Osteoblast (primary cell): ENCODE measurements around the gene COL23A1. TPM values are rescaled to one million over a fixed set of nuclear protein-coding genes. Genes with fewer than 3 reads are reported as not detected.

Source experiments
- DNase-seq: peaks from one replicate; pipeline ENCODE4 v3.0.0; 2011; ENCODE audit warnings: low spot score, mixed read lengths; ENCODE audit not compliant: insufficient read length; ENCODE audit errors: missing footprints
- H2AFZ ChIP-seq: 2 replicates; pipeline ENCODE4 v1.6.0; 2011; ENCODE audit warnings: mild to moderate bottlenecking, low read length
- H3K27ac ChIP-seq: 2 replicates; pipeline ENCODE4 v1.5.1; 2011; ENCODE audit warnings: mild to moderate bottlenecking, low read depth, low read length, moderate library complexity
- H3K27me3 ChIP-seq: 2 replicates; pipeline ENCODE4 v1.6.0; 2012; ENCODE audit warnings: mild to moderate bottlenecking, control low read depth, inconsistent platforms, low read length, moderate library complexity; ENCODE audit not compliant: insufficient read depth
- H3K36me3 ChIP-seq: 2 replicates; pipeline ENCODE4 v1.5.1; 2011; ENCODE audit warnings: mild to moderate bottlenecking, low read length, control low read depth, moderate library complexity; ENCODE audit not compliant: insufficient read depth
- H3K4me1 ChIP-seq: 2 replicates; pipeline ENCODE4 v1.5.1; 2011; ENCODE audit warnings: mild to moderate bottlenecking, low read length, control low read depth, moderate library complexity; ENCODE audit not compliant: insufficient read depth
- H3K4me2 ChIP-seq: 2 replicates; pipeline ENCODE4 v1.6.0; 2011; ENCODE audit warnings: mild to moderate bottlenecking, low read length; ENCODE audit not compliant: insufficient read depth
- H3K4me3 ChIP-seq: fragments of 200-600 bp; sonication (generic); 3 replicates; pipeline ENCODE4 v1.5.1; 2012; ENCODE audit warnings: mild to moderate bottlenecking, low read length, inconsistent platforms; ENCODE audit not compliant: insufficient read depth
- H3K79me2 ChIP-seq: 2 replicates; pipeline ENCODE4 v1.6.0; 2012; ENCODE audit warnings: mild to moderate bottlenecking, low read length, control low read depth, inconsistent platforms; ENCODE audit not compliant: insufficient read depth
- H3K9me3 ChIP-seq: 2 replicates; pipeline ENCODE4 v1.5.1; 2011; ENCODE audit warnings: low read depth, low read length, control low read depth
- H4K20me1 ChIP-seq: 2 replicates; pipeline ENCODE4 v1.6.0; 2012; ENCODE audit warnings: mild to moderate bottlenecking, low read length, control low read depth; ENCODE audit not compliant: insufficient read depth
- total RNA-seq: library from RNA; depleted of rRNA; stranded (reverse); fragments of >200 nt; gene quantifications from 2 replicates; pipeline ENCODE4 v1.2.3, GENCODE V29; 2012
- TF ChIP-seq, protein P1 (sequence below): IDR thresholded peaks from 2 replicates; pipeline ENCODE4 v1.5.1; 2011; ENCODE audit warnings: mild to moderate bottlenecking, low read depth, low read length, moderate library complexity; ENCODE audit errors: extremely low read depth

The COL23A1 gene
- total RNA-seq, 1 donor: under 0.01 TPM

DNA sequence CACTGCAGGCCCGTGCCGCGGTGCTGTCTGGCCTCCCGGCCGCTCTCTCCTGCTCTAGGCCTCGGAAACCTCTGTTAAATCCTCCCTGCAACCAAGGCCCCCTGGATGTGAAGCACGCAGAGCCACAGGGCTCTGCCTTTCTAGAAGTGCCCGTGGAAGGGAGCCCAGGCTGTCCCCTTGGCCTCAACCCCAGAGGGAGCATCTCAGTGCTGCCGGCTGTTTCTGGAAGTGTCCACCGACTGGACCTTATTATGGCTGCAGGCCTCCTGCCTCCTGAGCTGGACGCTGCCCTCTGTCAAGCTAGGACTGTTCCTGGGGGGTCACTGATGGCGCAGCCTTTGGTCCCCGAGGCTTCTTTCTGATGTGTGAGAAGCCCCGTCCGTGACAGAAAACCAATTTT lies 317.2 kb downstream of the COL23A1 start:
- Histone ChIP-seq H3K4me1 (no peaks in the 10 kb centered on the region), H3K79me2 (no peaks in the 10 kb centered on the region), H3K9me3 (no peaks in the 10 kb centered on the region), H3K36me3 (no peaks in the 10 kb centered on the region), H3K4me3 (no peak overlapping the region), H3K27me3 (peaks cover 7% of the 10 kb centered on the region), H3K4me2 (no peak overlapping the region), H2AFZ (no peak overlapping the region), H4K20me1 (no peaks in the 10 kb centered on the region), H3K27ac (no peak overlapping the region)
- TF ChIP-seq, protein P1, sequence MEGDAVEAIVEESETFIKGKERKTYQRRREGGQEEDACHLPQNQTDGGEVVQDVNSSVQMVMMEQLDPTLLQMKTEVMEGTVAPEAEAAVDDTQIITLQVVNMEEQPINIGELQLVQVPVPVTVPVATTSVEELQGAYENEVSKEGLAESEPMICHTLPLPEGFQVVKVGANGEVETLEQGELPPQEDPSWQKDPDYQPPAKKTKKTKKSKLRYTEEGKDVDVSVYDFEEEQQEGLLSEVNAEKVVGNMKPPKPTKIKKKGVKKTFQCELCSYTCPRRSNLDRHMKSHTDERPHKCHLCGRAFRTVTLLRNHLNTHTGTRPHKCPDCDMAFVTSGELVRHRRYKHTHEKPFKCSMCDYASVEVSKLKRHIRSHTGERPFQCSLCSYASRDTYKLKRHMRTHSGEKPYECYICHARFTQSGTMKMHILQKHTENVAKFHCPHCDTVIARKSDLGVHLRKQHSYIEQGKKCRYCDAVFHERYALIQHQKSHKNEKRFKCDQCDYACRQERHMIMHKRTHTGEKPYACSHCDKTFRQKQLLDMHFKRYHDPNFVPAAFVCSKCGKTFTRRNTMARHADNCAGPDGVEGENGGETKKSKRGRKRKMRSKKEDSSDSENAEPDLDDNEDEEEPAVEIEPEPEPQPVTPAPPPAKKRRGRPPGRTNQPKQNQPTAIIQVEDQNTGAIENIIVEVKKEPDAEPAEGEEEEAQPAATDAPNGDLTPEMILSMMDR: no peak
- DNase-seq: no peak

DNA sequence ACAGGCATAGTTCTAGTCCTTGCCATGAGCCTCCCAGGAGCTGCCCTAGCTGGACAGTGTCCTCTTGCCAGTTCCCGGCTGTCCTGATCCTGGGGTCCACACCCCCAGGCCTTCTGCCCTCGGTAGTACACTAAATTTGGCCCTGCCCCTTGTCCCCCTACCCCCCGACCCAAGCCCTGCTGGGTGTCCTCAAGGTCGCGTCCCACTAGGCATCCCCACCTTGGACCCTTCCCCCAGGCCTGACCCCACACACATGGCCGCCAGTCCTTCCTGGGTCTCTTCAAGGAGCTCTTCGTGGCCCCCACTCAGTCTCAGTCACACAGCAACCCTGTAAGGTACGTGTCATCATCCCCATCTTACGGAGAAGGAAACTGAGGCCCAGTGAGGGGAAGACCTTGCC lies 317.6 kb downstream of the COL23A1 start:
- TF ChIP-seq, protein P1: no peak
- peaks cover 5% of the 10 kb centered on the region for H3K27me3 ChIP-seq
- no peaks in the 10 kb centered on the region for H3K4me1 ChIP-seq
- no peaks in the 10 kb centered on the region for H3K79me2 ChIP-seq
- H4K20me1 ChIP-seq: no peaks in the 10 kb centered on the region
- no peaks in the 10 kb centered on the region for H3K9me3 ChIP-seq
- no peak overlapping the region for H3K4me3 ChIP-seq
- H3K4me2 ChIP-seq: no peak overlapping the region
- H3K27ac ChIP-seq: no peak overlapping the region
- H2AFZ ChIP-seq: no peak overlapping the region
- no peaks in the 10 kb centered on the region for H3K36me3 ChIP-seq
- no peak for DNase-seq

DNA sequence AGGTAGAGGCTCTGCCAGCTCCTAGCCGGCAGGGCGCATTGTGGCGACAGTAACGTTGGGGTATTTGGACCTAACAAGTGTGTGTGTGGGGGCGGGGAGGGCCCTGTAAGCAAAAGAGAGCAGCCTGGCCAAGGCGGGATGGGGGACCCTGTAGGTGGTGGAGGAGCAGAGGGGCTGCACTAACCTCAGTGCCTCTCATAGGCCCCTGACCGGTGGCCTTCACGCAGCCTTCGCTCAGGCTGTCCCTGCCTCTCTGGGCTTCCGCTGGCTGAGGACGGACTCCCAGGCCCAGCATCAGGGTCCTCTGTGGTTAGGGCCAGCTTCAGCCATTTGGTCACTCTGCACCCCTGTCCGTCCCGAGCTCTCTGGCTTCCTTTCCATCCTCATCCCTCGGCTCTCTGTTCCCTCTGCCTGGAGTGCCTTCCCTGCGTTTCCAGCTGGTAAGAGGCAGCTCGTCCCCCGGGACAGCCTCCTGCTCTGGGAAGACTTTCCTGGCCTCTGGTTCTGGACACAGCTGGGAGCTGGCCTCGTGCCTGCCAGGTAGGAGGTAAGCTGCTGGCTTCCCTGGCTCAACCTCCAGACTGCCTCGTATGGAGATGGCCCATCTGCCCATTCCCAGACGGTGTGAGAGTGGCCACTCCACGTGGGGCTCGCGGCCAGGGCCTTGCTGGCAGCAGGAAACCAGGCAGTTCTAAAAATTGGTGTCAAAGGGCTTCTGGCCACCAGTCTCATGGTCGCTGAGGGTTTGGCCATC lies 318.3 kb downstream of the COL23A1 start:
- H3K36me3 ChIP-seq: no peaks in the 10 kb centered on the region
- H3K4me3 ChIP-seq: no peak overlapping the region
- no peak overlapping the region for H2AFZ ChIP-seq
- no peak for DNase-seq
- no peak overlapping the region for H3K27ac ChIP-seq
- H3K79me2 ChIP-seq: no peaks in the 10 kb centered on the region
- H3K4me2 ChIP-seq: no peak overlapping the region
- no peaks in the 10 kb centered on the region for H3K4me1 ChIP-seq
- H3K9me3 ChIP-seq: no peaks in the 10 kb centered on the region
- TF ChIP-seq, protein P1: no peak
- no peaks in the 10 kb centered on the region for H3K27me3 ChIP-seq
- H4K20me1 ChIP-seq: no peaks in the 10 kb centered on the region

DNA sequence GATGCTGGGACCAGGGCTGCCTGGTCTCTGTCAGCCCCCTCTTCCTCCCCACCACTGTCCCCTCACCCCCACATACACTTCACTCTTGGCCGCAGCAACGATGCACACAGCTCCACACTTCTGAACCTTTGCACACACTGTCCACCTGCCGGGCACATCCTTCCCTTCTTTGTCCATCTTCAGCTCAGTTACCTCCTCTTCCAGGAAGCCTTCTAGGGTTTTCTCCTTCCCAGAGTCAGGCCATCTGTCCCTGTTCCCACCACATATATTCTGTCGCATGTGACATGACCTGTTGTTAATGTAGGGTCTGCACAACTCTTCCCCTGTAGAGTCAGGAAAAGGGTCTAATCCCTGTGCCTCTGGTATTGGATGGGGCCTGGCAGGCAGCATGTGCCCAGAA lies 319.0 kb downstream of the COL23A1 start:
- H3K27me3 ChIP-seq: no peaks in the 10 kb centered on the region
- H3K4me2 ChIP-seq: no peak overlapping the region
- TF ChIP-seq, protein P1: no peak
- no peaks in the 10 kb centered on the region for H3K9me3 ChIP-seq
- no peak overlapping the region for H3K4me3 ChIP-seq
- no peaks in the 10 kb centered on the region for H3K36me3 ChIP-seq
- H3K79me2 ChIP-seq: no peaks in the 10 kb centered on the region
- no peaks in the 10 kb centered on the region for H3K4me1 ChIP-seq
- no peak for DNase-seq
- no peak overlapping the region for H2AFZ ChIP-seq
- no peaks in the 10 kb centered on the region for H4K20me1 ChIP-seq
- no peak overlapping the region for H3K27ac ChIP-seq
